ENCODE results near the gene PDE3A. TPM values are rescaled to one million over a fixed set of nuclear protein-coding genes. Genes with fewer than 3 reads are reported as not detected.

Gene PDE3A
- total and polyA plus RNA-seq, 10 of the 15 experiments (the other 5 are each of a cell fraction or from before 2014, with no cell fraction given), result 0.01 to 2.6 (median 1.5) TPM

DNA sequence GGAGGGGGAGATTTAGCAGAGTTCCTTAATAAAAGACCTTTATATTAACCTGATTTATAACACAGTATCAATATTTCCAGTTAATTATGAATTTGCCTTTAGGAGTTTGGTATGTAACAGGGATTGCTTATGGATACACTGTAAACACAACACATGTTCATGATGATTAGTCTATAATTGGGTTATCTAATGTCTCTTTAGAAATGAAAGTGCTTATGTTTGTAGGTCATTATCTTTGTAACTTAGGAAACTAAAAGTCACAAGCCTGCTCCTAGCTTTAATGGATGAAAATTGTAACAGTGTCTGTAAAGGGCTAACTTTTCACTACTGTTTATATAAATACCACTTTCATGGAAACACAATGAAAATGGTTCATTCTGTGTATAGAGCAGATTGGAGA lies 9.4 kb downstream of the PDE3A start:
- DNase-seq (ENCODE audit: low read depth, low spot score), result no peak
- intact Hi-C loops (cut with micrococcal nuclease; ENCODE audit: unreplicated experiment), result loop anchor here (1.0 to 5.0 kb wide), 4 partner anchors 254 to 638 kb away; no protein-coding TSS in a partner anchor
- Histone ChIP-seq H3K36me3 (ENCODE audit: control insufficient read depth in 2 of 2, insufficient read depth in 2 of 2, low read length in 1 of 2) (no peaks in the 10 kb centered on the region), H3K27ac (ENCODE audit: control insufficient read depth, insufficient read depth) (no peak overlapping the region), H4K20me1 (ENCODE audit: control insufficient read depth, insufficient read depth) (no peaks in the 10 kb centered on the region), H3K27me3 (replicated peaks in 1 of 2; ENCODE audit: control insufficient read depth in 2 of 2, insufficient read depth in 2 of 2, low read length in 1 of 2) (no peaks in the 10 kb centered on the region), H3K79me2 (ENCODE audit: control insufficient read depth, insufficient read depth, low read length) (no peaks in the 10 kb centered on the region), H3K9ac (ENCODE audit: control insufficient read depth, insufficient read depth, low read length) (no peak overlapping the region), H3K9me3 (replicated peaks; ENCODE audit: control insufficient read depth, insufficient read depth, low read length) (no peaks in the 10 kb centered on the region), H3K4me3 (no peak overlapping the region), H2AFZ (ENCODE audit: control insufficient read depth, low read depth, low read length) (no peak overlapping the region), H3K4me2 (ENCODE audit: control insufficient read depth, insufficient read depth) (no peak overlapping the region), H3K4me1 (ENCODE audit: control insufficient read depth, insufficient read depth, low read length) (no peaks in the 10 kb centered on the region)
- SMC1A ChIA-PET (ENCODE audit: uncharacterized antibody, unreplicated experiment), result no interaction called here
- ATAC-seq, result no peak
- no peak for FAIRE-seq
- CTCF ChIA-PET, result interaction anchor here (1.7 to 1.9 kb wide), 2 partner anchors 636 to 640 kb away, joined by 4 to 7 read pairs; no protein-coding TSS in a partner anchor
- TF ChIP-seq RUNX3 (IDR thresholded peaks at IDR 0.05; ENCODE audit: low read length), result no peak
- TF ChIP-seq TARDBP (IDR thresholded peaks at IDR 0.05; ENCODE audit: borderline replicate concordance), result no peak
- TF ChIP-seq, protein P1, sequence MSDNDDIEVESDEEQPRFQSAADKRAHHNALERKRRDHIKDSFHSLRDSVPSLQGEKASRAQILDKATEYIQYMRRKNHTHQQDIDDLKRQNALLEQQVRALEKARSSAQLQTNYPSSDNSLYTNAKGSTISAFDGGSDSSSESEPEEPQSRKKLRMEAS (IDR thresholded peaks at IDR 0.05; ENCODE audit: low read depth, low read length), result no peak
- TF ChIP-seq, protein P2, sequence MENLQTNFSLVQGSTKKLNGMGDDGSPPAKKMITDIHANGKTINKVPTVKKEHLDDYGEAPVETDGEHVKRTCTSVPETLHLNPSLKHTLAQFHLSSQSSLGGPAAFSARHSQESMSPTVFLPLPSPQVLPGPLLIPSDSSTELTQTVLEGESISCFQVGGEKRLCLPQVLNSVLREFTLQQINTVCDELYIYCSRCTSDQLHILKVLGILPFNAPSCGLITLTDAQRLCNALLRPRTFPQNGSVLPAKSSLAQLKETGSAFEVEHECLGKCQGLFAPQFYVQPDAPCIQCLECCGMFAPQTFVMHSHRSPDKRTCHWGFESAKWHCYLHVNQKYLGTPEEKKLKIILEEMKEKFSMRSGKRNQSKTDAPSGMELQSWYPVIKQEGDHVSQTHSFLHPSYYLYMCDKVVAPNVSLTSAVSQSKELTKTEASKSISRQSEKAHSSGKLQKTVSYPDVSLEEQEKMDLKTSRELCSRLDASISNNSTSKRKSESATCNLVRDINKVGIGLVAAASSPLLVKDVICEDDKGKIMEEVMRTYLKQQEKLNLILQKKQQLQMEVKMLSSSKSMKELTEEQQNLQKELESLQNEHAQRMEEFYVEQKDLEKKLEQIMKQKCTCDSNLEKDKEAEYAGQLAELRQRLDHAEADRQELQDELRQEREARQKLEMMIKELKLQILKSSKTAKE (IDR thresholded peaks at IDR 0.05; ENCODE audit: low read depth, poor library complexity, severe bottlenecking), result no peak
- no peak for TF ChIP-seq NRF1 (conservative IDR thresholded peaks at IDR 0.05; ENCODE audit: low read depth, low read length)
- in situ Hi-C loops (cut with MboI), result no loop called here
- no TSS peak for BruUV-seq (replicated peaks)
- RAD21 ChIA-PET (ENCODE audit: unreplicated experiment), result no interaction called here
- POLR2A ChIA-PET, result no interaction called here

DNA sequence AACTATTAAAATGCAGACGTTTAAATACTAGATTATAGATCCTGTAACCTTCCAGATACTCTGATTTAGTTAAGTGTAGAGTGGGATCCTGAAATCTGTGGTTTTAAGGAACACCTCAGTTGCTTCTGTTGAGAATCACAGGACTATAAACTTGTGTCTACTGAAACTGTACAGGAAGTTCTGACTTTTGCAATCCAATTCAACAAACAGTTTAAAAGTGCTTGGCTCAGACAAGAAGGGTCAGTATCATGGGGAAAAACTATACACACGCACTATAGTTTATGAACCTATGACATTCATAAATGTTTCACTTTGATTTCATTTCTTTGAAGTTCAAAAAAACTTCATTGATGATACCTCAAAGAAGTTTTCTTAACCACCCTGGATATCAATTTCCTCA lies 13.8 kb downstream of the PDE3A start:
- WGBS (ENCODE audit: insufficient coverage, insufficient replicate concordance, low lambda C conversion rate, missing lambda C conversion rate), result 0% methylated on average over 2 of the region's 2 CpGs
- H3K9ac ChIP-seq (ENCODE audit: control insufficient read depth, insufficient read depth, low read length), result no peak overlapping the region
- in situ Hi-C loops (cut with MboI) (no loop called here), intact Hi-C loops (cut with micrococcal nuclease; ENCODE audit: unreplicated experiment) (no loop called here)
- BruUV-seq (replicated peaks), result no TSS peak
- H3K36me3 ChIP-seq (ENCODE audit: control insufficient read depth in 2 of 2, insufficient read depth in 2 of 2, low read length in 1 of 2), result no peaks in the 10 kb centered on the region
- SMC1A ChIA-PET (ENCODE audit: uncharacterized antibody, unreplicated experiment), result no interaction called here
- no peaks in the 10 kb centered on the region for H3K4me1 ChIP-seq (ENCODE audit: control insufficient read depth, insufficient read depth, low read length)
- no peaks in the 10 kb centered on the region for H3K9me3 ChIP-seq (replicated peaks; ENCODE audit: control insufficient read depth, insufficient read depth, low read length)
- CTCF ChIA-PET, result interaction anchor here (0.6 kb wide), 1 partner anchor 813 kb away, joined by 3 read pairs; no protein-coding TSS in a partner anchor
- H4K20me1 ChIP-seq (ENCODE audit: control insufficient read depth, insufficient read depth), result no peaks in the 10 kb centered on the region
- ATAC-seq (no peak), FAIRE-seq (no peak), DNase-seq (ENCODE audit: low read depth, low spot score) (no peak)
- H2AFZ ChIP-seq (ENCODE audit: control insufficient read depth, low read depth, low read length), result no peak overlapping the region
- no peak overlapping the region for H3K27ac ChIP-seq (ENCODE audit: control insufficient read depth, insufficient read depth)
- no peak overlapping the region for H3K4me2 ChIP-seq (ENCODE audit: control insufficient read depth, insufficient read depth)
- RAD21 ChIA-PET (ENCODE audit: unreplicated experiment), result no interaction called here
- POLR2A ChIA-PET, result no interaction called here
- H3K79me2 ChIP-seq (ENCODE audit: control insufficient read depth, insufficient read depth, low read length), result no peaks in the 10 kb centered on the region
- no peaks in the 10 kb centered on the region for H3K27me3 ChIP-seq (replicated peaks in 1 of 2; ENCODE audit: control insufficient read depth in 2 of 2, insufficient read depth in 2 of 2, low read length in 1 of 2)
- no peak overlapping the region for H3K4me3 ChIP-seq
- no peak for TF ChIP-seq NR2C1 (IDR thresholded peaks at IDR 0.05)
- TF ChIP-seq, protein P3, sequence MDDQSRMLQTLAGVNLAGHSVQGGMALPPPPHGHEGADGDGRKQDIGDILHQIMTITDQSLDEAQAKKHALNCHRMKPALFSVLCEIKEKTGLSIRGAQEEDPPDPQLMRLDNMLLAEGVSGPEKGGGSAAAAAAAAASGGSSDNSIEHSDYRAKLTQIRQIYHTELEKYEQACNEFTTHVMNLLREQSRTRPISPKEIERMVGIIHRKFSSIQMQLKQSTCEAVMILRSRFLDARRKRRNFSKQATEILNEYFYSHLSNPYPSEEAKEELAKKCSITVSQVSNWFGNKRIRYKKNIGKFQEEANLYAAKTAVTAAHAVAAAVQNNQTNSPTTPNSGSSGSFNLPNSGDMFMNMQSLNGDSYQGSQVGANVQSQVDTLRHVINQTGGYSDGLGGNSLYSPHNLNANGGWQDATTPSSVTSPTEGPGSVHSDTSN (IDR thresholded peaks at IDR 0.05; ENCODE audit: insufficient replicate concordance, low read depth, low read length), result no peak
- no peak for TF ChIP-seq KDM1A (IDR thresholded peaks at IDR 0.05; ENCODE audit: borderline replicate concordance)
- no peak for TF ChIP-seq BCL11A (IDR thresholded peaks at IDR 0.05; ENCODE audit: low read depth, low read length)
- TF ChIP-seq CREM (IDR thresholded peaks at IDR 0.05; ENCODE audit: low read depth), result no peak
- TF ChIP-seq, protein P4, sequence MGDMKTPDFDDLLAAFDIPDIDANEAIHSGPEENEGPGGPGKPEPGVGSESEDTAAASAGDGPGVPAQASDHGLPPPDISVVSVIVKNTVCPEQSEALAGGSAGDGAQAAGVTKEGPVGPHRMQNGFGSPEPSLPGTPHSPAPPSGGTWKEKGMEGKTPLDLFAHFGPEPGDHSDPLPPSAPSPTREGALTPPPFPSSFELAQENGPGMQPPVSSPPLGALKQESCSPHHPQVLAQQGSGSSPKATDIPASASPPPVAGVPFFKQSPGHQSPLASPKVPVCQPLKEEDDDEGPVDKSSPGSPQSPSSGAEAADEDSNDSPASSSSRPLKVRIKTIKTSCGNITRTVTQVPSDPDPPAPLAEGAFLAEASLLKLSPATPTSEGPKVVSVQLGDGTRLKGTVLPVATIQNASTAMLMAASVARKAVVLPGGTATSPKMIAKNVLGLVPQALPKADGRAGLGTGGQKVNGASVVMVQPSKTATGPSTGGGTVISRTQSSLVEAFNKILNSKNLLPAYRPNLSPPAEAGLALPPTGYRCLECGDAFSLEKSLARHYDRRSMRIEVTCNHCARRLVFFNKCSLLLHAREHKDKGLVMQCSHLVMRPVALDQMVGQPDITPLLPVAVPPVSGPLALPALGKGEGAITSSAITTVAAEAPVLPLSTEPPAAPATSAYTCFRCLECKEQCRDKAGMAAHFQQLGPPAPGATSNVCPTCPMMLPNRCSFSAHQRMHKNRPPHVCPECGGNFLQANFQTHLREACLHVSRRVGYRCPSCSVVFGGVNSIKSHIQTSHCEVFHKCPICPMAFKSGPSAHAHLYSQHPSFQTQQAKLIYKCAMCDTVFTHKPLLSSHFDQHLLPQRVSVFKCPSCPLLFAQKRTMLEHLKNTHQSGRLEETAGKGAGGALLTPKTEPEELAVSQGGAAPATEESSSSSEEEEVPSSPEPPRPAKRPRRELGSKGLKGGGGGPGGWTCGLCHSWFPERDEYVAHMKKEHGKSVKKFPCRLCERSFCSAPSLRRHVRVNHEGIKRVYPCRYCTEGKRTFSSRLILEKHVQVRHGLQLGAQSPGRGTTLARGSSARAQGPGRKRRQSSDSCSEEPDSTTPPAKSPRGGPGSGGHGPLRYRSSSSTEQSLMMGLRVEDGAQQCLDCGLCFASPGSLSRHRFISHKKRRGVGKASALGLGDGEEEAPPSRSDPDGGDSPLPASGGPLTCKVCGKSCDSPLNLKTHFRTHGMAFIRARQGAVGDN (IDR thresholded peaks at IDR 0.05), result no peak
